PC-9 (cell line): ENCODE data around the gene SLC25A45. TPM values are rescaled to one million over a fixed set of nuclear protein-coding genes. Genes with fewer than 3 reads are reported as not detected.

ENCODE experiments used
- BruUV-seq: library from RNA; stranded (reverse); fragments of 400-500 nt; replicated peaks from 2 replicates; lab custom pipeline; 2021; lab: Mats Ljungman, UMichigan
- CTCF ChIA-PET: fragments of 300-600 bp; sonication (Branson Sonifier 250); formaldehyde crosslinking; loops from one replicate; lab custom pipeline; 2022; ENCODE audit warnings: antibody characterized with exemption; lab: Charles Lee
- POLR2A ChIA-PET: fragments of 300-600 bp; sonication (Branson Sonifier 250); formaldehyde crosslinking; loops from one replicate; lab custom pipeline; 2022; ENCODE audit warnings: antibody characterized with exemption; ENCODE audit not compliant: unreplicated experiment; lab: Charles Lee
- DNase-seq, 2 experiments: peaks; one replicate each; pipeline versions ENCODE4 v3.0.0 to v3.0.0-alpha.2; 2015 to 2022; ENCODE audit warnings: mixed read lengths in 1 of 2
- H2AFZ ChIP-seq: fragments of 200-600 bp; sonication (generic); 2 replicates; pipeline ENCODE4 v1.8.1; 2017; ENCODE audit warnings: antibody characterized with exemption
- H3F3A ChIP-seq: fragments of 200-600 bp; sonication (generic); 2 replicates; pipeline ENCODE4 v1.8.1; 2017; ENCODE audit warnings: antibody characterized with exemption, mild to moderate bottlenecking, low read depth; ENCODE audit not compliant: insufficient read depth
- H3K27ac ChIP-seq: fragments of 200-600 bp; sonication (generic); 2 replicates; pipeline ENCODE4 v1.6.1; 2016; ENCODE audit warnings: mixed run types
- H3K27me3 ChIP-seq: fragments of 200-600 bp; sonication (generic); 2 replicates; pipeline ENCODE4 v1.6.1; 2016; ENCODE audit warnings: low read depth, mixed run types; ENCODE audit not compliant: insufficient read depth
- H3K36me3 ChIP-seq: fragments of 200-600 bp; sonication (generic); 2 replicates; pipeline ENCODE4 v1.6.1; 2016; ENCODE audit warnings: low read depth, mixed run types
- H3K4me1 ChIP-seq: fragments of 200-600 bp; sonication (generic); replicated peaks from 2 replicates; pipeline ENCODE4 v1.6.1; 2016; ENCODE audit warnings: mixed run types; ENCODE audit not compliant: insufficient read depth
- H3K4me2 ChIP-seq: fragments of 200-600 bp; sonication (generic); 2 replicates; pipeline ENCODE4 v1.6.1; 2017; ENCODE audit warnings: mixed run types
- H3K4me3 ChIP-seq: fragments of 200-600 bp; sonication (generic); 2 replicates; pipeline ENCODE4 v1.6.1; 2016; ENCODE audit warnings: mixed run types
- H3K79me2 ChIP-seq: fragments of 200-600 bp; sonication (generic); 2 replicates; pipeline ENCODE4 v1.6.1; 2017; ENCODE audit warnings: low read depth, mixed run types
- H3K9me2 ChIP-seq: fragments of 200-600 bp; sonication (generic); 2 replicates; pipeline ENCODE4 v1.8.1; 2017; ENCODE audit warnings: mild to moderate bottlenecking; ENCODE audit not compliant: insufficient read depth
- H3K9me3 ChIP-seq: fragments of 200-600 bp; sonication (generic); 2 replicates; pipeline ENCODE4 v1.8.1; 2016; ENCODE audit warnings: low read depth; ENCODE audit not compliant: insufficient read depth
- H4K20me1 ChIP-seq: fragments of 200-600 bp; sonication (generic); 2 replicates; pipeline ENCODE4 v1.8.1; 2017; ENCODE audit not compliant: insufficient read depth
- CTCF ChIP-seq: fragments of 200-600 bp; sonication (generic); conservative IDR thresholded peaks from 2 replicates; pipeline ENCODE4 v1.6.1; 2017; ENCODE audit warnings: mixed run types, antibody characterized with exemption, mild to moderate bottlenecking, moderate library complexity
- EZH2 ChIP-seq: fragments of 200-600 bp; sonication (generic); IDR thresholded peaks from 2 replicates; pipeline ENCODE4 v1.8.0; 2017; ENCODE audit warnings: antibody characterized with exemption, low read depth
- intact Hi-C: fragments of 100-400 bp; cut with micrococcal nuclease; formaldehyde crosslinking; loops from one replicate; pipeline ENCODE4 v1.10.0; 2022; ENCODE audit not compliant: unreplicated experiment
- total RNA-seq: library from RNA; stranded (reverse); gene quantifications from 2 replicates; pipeline ENCODE4 v1.2.3, GENCODE V29; 2021

SLC25A45 gene
- total RNA-seq, 1 experiment from 2014 or later = 9.8 TPM

GRCh38 chr11:65412271-65413076, 30.0 kb upstream of the SLC25A45 start:
- no peak for DNase-seq
- no peak overlapping the region for H2AFZ ChIP-seq
- H3K4me2 ChIP-seq = no peak overlapping the region
- ChIA-PET POLR2A (interaction anchor here (0.6 to 0.7 kb wide), 2 partner anchors 116 to 301 kb away, joined by 4 to 8 read pairs; no protein-coding TSS in a partner anchor), CTCF (no interaction called here)
- H3K27me3 ChIP-seq = no peaks in the 10 kb centered on the region
- intact Hi-C loops = no loop called here
- peaks cover 23% of the 10 kb centered on the region for H3F3A ChIP-seq
- H3K4me1 ChIP-seq = peaks cover 18% of the 10 kb centered on the region
- H4K20me1 ChIP-seq = no peaks in the 10 kb centered on the region
- H3K27ac ChIP-seq = no peak overlapping the region
- no peaks in the 10 kb centered on the region for H3K9me3 ChIP-seq
- H3K4me3 ChIP-seq = no peak overlapping the region
- no TSS peak for BruUV-seq
- peaks cover 18% of the 10 kb centered on the region for H3K36me3 ChIP-seq
- no peak for TF ChIP-seq EZH2
- TF ChIP-seq CTCF = no peak
- no peaks in the 10 kb centered on the region for H3K9me2 ChIP-seq
- H3K79me2 ChIP-seq = peaks cover 10% of the 10 kb centered on the region

- no peak for TF ChIP-seq EZH2
- no peak for TF ChIP-seq CTCF
- Histone ChIP-seq H2AFZ (no peak overlapping the region), H3K4me3 (no peak overlapping the region), H3K79me2 (peaks cover 2% of the 10 kb centered on the region; the same call in 1 of the 2 replicates), H3K36me3 (peaks cover 18% of the 10 kb centered on the region), H3F3A (peaks cover 18% of the 10 kb centered on the region), H3K4me2 (no peak overlapping the region), H3K27me3 (no peaks in the 10 kb centered on the region), H3K4me1 (peaks cover 10% of the 10 kb centered on the region), H4K20me1 (no peaks in the 10 kb centered on the region), H3K9me2 (no peaks in the 10 kb centered on the region), H3K27ac (no peak overlapping the region), H3K9me3 (no peaks in the 10 kb centered on the region)
- intact Hi-C loops = no loop called here
- no peak for DNase-seq
- POLR2A ChIA-PET = no interaction called here
- no TSS peak for BruUV-seq
- CTCF ChIA-PET = no interaction called here
These were observed 29.2 kb upstream of the SLC25A45 start for GRCh38 chr11:65411681-65412070.

GRCh38 chr11:65410936-65411680, 28.7 kb upstream of the SLC25A45 start:
- Histone ChIP-seq H4K20me1 (no peaks in the 10 kb centered on the region), H3K4me3 (no peak overlapping the region), H2AFZ (no peak overlapping the region), H3K27ac (no peak overlapping the region), H3K27me3 (no peaks in the 10 kb centered on the region), H3F3A (peaks cover 18% of the 10 kb centered on the region), H3K4me1 (peaks cover 4% of the 10 kb centered on the region), H3K4me2 (no peak overlapping the region), H3K36me3 (peaks cover 18% of the 10 kb centered on the region), H3K9me3 (no peaks in the 10 kb centered on the region), H3K9me2 (no peaks in the 10 kb centered on the region), H3K79me2 (no peaks in the 10 kb centered on the region)
- intact Hi-C loops = no loop called here
- DNase-seq = no peak
- no TSS peak for BruUV-seq
- TF ChIP-seq CTCF (no peak), EZH2 (no peak)
- CTCF ChIA-PET = no interaction called here
- POLR2A ChIA-PET = no interaction called here
